GM12874 (cell line): ENCODE data around the gene TBC1D13.

Source experiments
- CTCF ChIP-seq: IDR thresholded peaks from 2 replicates; pipeline ENCODE4 v1.5.1; 2011; ENCODE audit warnings: low read depth, mild to moderate bottlenecking, control low read depth, low read length, moderate library complexity; ENCODE audit not compliant: insufficient read depth

Gene TBC1D13

DNA sequence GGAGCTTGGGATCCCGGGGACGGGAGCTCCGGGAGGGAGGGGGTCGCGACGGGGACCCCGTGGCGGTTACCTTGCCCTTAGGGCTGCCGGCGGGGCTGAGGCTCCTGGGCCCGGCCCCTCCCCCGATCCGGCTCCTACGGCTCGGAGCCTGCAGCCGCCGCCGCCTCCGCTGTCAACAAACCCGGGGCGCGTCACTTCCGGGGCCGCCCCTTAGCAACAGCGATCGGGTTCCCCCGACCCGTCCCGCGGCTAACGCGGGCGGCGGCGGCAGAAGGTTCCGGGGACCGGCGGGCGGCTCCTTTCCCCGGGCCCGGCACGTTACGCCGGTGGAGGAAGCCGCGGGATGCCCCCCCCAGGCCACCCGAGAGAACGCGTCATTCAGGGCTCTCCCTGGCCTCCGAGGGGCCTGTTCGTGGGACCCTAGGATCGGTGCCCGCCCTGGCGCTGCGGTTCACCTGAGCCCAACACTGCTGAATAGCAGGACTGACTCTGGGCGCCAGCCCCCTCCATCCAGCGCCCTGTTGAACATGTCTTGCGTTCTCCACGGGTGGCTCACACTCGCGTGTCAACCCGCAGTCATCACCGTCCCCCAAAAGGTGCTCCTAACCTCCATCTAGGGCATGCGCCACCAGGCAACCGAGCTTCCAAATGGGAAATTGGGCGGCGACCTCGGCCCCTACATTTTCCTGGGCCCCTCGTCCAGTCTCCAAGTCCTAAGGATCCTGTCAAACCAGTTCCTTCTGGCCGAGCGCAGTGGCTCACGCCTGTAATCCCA lies 15.1 kb upstream of the TBC1D13 start, which contains the start of gene ZER1:
Gene ZER1, minus strand, starts transcription at position 183 of the 775 bp plus-strand sequence. CDS start 16,362 bp downstream, outside the sequence.
- no peak for TF ChIP-seq CTCF

GRCh38 chr9:128773049-128773448 lies 14.0 kb upstream of the TBC1D13 start:
- TF ChIP-seq CTCF: no peak

DNA sequence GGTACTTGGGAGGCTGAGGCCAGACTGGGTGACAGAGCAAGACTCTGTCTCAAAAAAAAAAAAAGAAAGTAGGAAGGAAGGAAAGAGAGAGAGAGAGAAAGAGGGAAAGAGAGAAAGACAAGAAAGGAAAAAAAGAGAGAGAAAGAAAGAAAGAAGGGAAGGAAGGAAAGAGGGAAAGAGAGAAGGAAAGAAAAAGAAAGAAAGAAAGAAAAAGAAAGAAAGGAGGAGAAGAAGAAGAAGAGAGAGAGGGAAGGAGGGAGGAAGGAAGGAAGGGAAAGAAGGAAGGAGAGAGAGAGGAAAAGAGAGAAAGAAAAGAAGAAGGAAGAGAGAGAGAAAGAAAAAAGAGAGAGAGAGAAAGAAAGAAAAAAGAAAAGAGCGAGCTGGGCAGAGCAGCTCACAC lies 12.2 kb upstream of the TBC1D13 start:
- TF ChIP-seq CTCF: no peak

- no peak for TF ChIP-seq CTCF
Measured at GRCh38 chr9:128781187-128782070, 5.6 kb upstream of the TBC1D13 start.

DNA sequence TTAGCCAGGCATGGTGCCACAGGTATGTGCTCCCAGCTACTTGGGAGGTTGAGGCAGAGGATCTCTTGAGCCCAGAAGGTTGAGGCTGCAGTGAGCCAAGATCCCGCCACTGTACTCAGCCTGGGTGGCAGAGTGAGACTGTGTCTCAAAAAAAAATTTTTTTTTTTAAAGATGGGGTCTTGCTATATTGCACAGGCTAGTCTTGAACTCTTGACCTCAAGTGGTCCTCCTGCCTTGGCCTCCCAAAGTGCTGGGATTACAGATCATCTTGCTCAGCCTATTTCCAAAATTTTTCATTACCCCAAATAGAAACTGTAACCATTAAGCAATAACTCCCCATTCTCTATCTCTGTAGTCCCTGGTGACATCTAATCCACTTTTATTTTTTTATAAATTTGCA lies 4.4 kb upstream of the TBC1D13 start:
- no peak for TF ChIP-seq CTCF

- no peak for TF ChIP-seq CTCF
Measured at GRCh38 chr9:128785427-128785826, 1.6 kb upstream of the TBC1D13 start.

- no peak for TF ChIP-seq CTCF
Measured at GRCh38 chr9:128787659-128788058, 606 bp downstream of the TBC1D13 start.
